Activated CD4-positive, alpha-beta memory T cell treated with anti-CD3 and anti-CD28 coated beads for 36 hours (primary cell): ENCODE measurements around the gene DCST2. TPM values are rescaled to one million over a fixed set of nuclear protein-coding genes. Genes with fewer than 3 reads are reported as not detected.
A peak's percentile ranks its signal among the peaks of the same experiment; 100 is the strongest.

Experiments
- CTCF ChIA-PET: fragments of 350-600 bp; sonication (Branson Sonifier 250); formaldehyde crosslinking; loops from one replicate; lab custom pipeline; 2021; ENCODE audit warnings: antibody characterized with exemption, inconsistent platforms; lab: Charles Lee
- POLR2A ChIA-PET: fragments of 350-600 bp; sonication (Branson Sonifier 250); formaldehyde crosslinking; loops from one replicate; lab custom pipeline; 2021; ENCODE audit warnings: antibody characterized with exemption; lab: Charles Lee
- DNase-seq: peaks from one replicate; pipeline ENCODE4 v3.0.0-alpha.2; 2020
- H3K27ac Mint-ChIP-seq: one replicate; pipeline ENCODE4 v1.8.0; 2021; ENCODE audit warnings: mixed read lengths
- H3K27me3 Mint-ChIP-seq: one replicate; pipeline ENCODE4 v1.8.0; 2021; ENCODE audit warnings: mixed read lengths
- H3K36me3 Mint-ChIP-seq: one replicate; pipeline ENCODE4 v1.8.0; 2021; ENCODE audit warnings: mixed read lengths
- H3K4me1 Mint-ChIP-seq: one replicate; pipeline ENCODE4 v1.8.0; 2021; ENCODE audit warnings: low read depth, mixed read lengths
- H3K4me3 Mint-ChIP-seq: one replicate; pipeline ENCODE4 v1.8.0; 2021; ENCODE audit warnings: mild to moderate bottlenecking, mixed read lengths
- H3K9me3 Mint-ChIP-seq: one replicate; pipeline ENCODE4 v1.8.0; 2021; ENCODE audit warnings: mixed read lengths
- intact Hi-C: fragments of 100-400 bp; cut with micrococcal nuclease; formaldehyde crosslinking; loops from one replicate; pipeline ENCODE4 v1.15.1; 2023
- total RNA-seq, 2 experiments: library from RNA; stranded (reverse); gene quantifications; one replicate each; pipeline ENCODE4 v1.2.3, GENCODE V29; 2021

DCST2 gene
- total RNA-seq, 2 experiments from 2014 or later: 1.1 to 1.3 TPM

- intact Hi-C loops: no loop called here
- no peak for DNase-seq
- H3K4me3 Mint-ChIP-seq: no peak overlapping the region
These were observed 23.5 kb upstream of the DCST2 start for GRCh38 chr1:155057104-155057503.

GRCh38 chr1:155053531-155054105, 20.0 kb upstream of the DCST2 start:
- Mint-ChIP-seq H3K4me1 (peaks cover 22% of the 10 kb centered on the region), H3K4me3 (peak overlapping the region; percentile 34), H3K9me3 (no peaks in the 10 kb centered on the region), H3K36me3 (peaks cover 16% of the 10 kb centered on the region), H3K27ac (no peak overlapping the region), H3K27me3 (no peaks in the 10 kb centered on the region)
- CTCF ChIA-PET: interaction anchor here (1.4 to 15.8 kb wide), 5 partner anchors 6 to 38 kb away, joined by 3 to 245 read pairs (median 92); partner anchors contain the start of genes ADAM15 and EFNA4
- intact Hi-C loops: no loop called here
- POLR2A ChIA-PET: no interaction called here
- no peak for DNase-seq

More at GRCh38 chr1:155057104-155057503, 23.5 kb upstream of the DCST2 start:
- Mint-ChIP-seq H3K36me3 (peaks cover 22% of the 10 kb centered on the region), H3K4me1 (peaks cover 21% of the 10 kb centered on the region), H3K27ac (no peak overlapping the region), H3K9me3 (no peaks in the 10 kb centered on the region), H3K27me3 (no peaks in the 10 kb centered on the region)
- POLR2A ChIA-PET: interaction anchor here (0.9 kb wide), 1 partner anchor 53 kb away, joined by 3 read pairs; no protein-coding TSS in a partner anchor
- CTCF ChIA-PET: interaction anchor here (0.6 to 15.8 kb wide), 6 partner anchors 9 to 563 kb away, joined by 3 to 245 read pairs (median 5); partner anchors contain the start of genes ADAM15, KRTCAP2 and PMVK

GRCh38 chr1:155052439-155053395, 19.1 kb upstream of the DCST2 start:
- Mint-ChIP-seq H3K4me1 (peaks cover 22% of the 10 kb centered on the region), H3K4me3 (peak overlapping the region; percentile 75), H3K27ac (peak overlapping the region; percentile 59), H3K27me3 (no peaks in the 10 kb centered on the region), H3K9me3 (no peaks in the 10 kb centered on the region), H3K36me3 (peaks cover 10% of the 10 kb centered on the region)
- peak; percentile 44 for DNase-seq
- intact Hi-C loops: loop anchor here (1.0 kb wide), 1 partner anchor 9 kb away; no protein-coding TSS in a partner anchor
- ChIA-PET POLR2A (interaction anchor here (1.0 kb wide), 1 partner anchor 117 kb away, joined by 4 read pairs; the partner anchor contains the start of gene PMVK), CTCF (interaction anchor here (1.4 to 15.8 kb wide), 10 partner anchors 5 to 109 kb away, joined by 3 to 245 read pairs (median 11); partner anchors contain the start of genes ADAM15, CKS1B, EFNA3 and EFNA4)

GRCh38 chr1:155051777-155052398, 18.3 kb upstream of the DCST2 start:
- H3K36me3 Mint-ChIP-seq: peaks cover 10% of the 10 kb centered on the region
- peak overlapping the region; percentile 29 for H3K27ac Mint-ChIP-seq
- ChIA-PET CTCF (interaction anchor here (0.6 to 15.8 kb wide), 18 partner anchors 4 to 642 kb away, joined by 3 to 245 read pairs (median 8); partner anchors contain the start of genes ADAM15, CKS1B, EFNA3 and EFNA4), POLR2A (interaction anchor here (1.0 to 1.4 kb wide), 3 partner anchors 8 to 116 kb away, joined by 4 to 5 read pairs (median 4); partner anchors contain the start of gene PMVK)
- peaks cover 22% of the 10 kb centered on the region for H3K4me1 Mint-ChIP-seq
- no peaks in the 10 kb centered on the region for H3K27me3 Mint-ChIP-seq
- intact Hi-C loops: loop anchor here (1.0 to 2.0 kb wide), 3 partner anchors 9 to 78 kb away; partner anchors contain the start of genes CKS1B and ZBTB7B
- no peaks in the 10 kb centered on the region for H3K9me3 Mint-ChIP-seq
- H3K4me3 Mint-ChIP-seq: peak overlapping the region; percentile 75
- DNase-seq: peak; percentile 56

- Mint-ChIP-seq H3K4me1 (peaks cover 22% of the 10 kb centered on the region), H3K27me3 (no peaks in the 10 kb centered on the region), H3K27ac (no peak overlapping the region), H3K9me3 (no peaks in the 10 kb centered on the region), H3K36me3 (peaks cover 9% of the 10 kb centered on the region), H3K4me3 (peak overlapping the region; percentile 75)
- intact Hi-C loops: loop anchor here (1.0 to 2.0 kb wide), 2 partner anchors 49 to 77 kb away; partner anchors contain the start of genes CKS1B and ZBTB7B
- ChIA-PET CTCF (interaction anchor here (0.6 to 15.3 kb wide), 39 partner anchors 9 to 642 kb away, joined by 3 to 245 read pairs (median 4); partner anchors contain the start of genes CKS1B, EFNA3, EFNA4 and FLAD1), POLR2A (interaction anchor here (0.6 to 1.4 kb wide), 6 partner anchors 8 to 115 kb away, joined by 3 to 5 read pairs (median 4); partner anchors contain the start of genes PBXIP1 and PMVK)
- no peak for DNase-seq
These were observed 17.8 kb upstream of the DCST2 start for GRCh38 chr1:155051342-155051776.

GRCh38 chr1:155050560-155051341, 17.2 kb upstream of the DCST2 start, which contains the start of gene ADAM15:
TSS of gene ADAM15 (plus strand) at chr1:155051316. CDS start at chr1:155051387, 71 bp downstream.
- ChIA-PET CTCF (interaction anchor here (0.6 to 15.3 kb wide), 38 partner anchors 9 to 641 kb away, joined by 3 to 245 read pairs (median 4); partner anchors contain the start of genes CKS1B, EFNA3, EFNA4 and FLAD1), POLR2A (interaction anchor here (0.6 to 1.4 kb wide), 6 partner anchors 9 to 115 kb away, joined by 3 to 5 read pairs (median 4); partner anchors contain the start of genes PBXIP1 and PMVK)
- Mint-ChIP-seq H3K27me3 (no peaks in the 10 kb centered on the region), H3K36me3 (peaks cover 3% of the 10 kb centered on the region), H3K27ac (peak within 1 kb of the TSS; percentile 64), H3K4me1 (peaks cover 22% of the 10 kb centered on the region), H3K4me3 (peak within 1 kb of the TSS; percentile 81), H3K9me3 (no peaks in the 10 kb centered on the region)
- intact Hi-C loops: loop anchor here (1.0 to 2.0 kb wide), 2 partner anchors 48 to 76 kb away; partner anchors contain the start of genes CKS1B and ZBTB7B
- peak; percentile 87 for DNase-seq

- CTCF ChIA-PET: interaction anchor here (0.7 to 15.3 kb wide), 13 partner anchors 10 to 117 kb away, joined by 3 to 245 read pairs (median 7); partner anchors contain the start of genes CKS1B, EFNA4, FLAD1 and PMVK
- H3K27me3 Mint-ChIP-seq: no peaks in the 10 kb centered on the region
- POLR2A ChIA-PET: interaction anchor here (1.0 kb wide), 1 partner anchor 34 kb away, joined by 3 read pairs; no protein-coding TSS in a partner anchor
- intact Hi-C loops: loop anchor here (2.0 kb wide), 1 partner anchor 47 kb away; the partner anchor contains the start of gene ZBTB7B
- no peak for DNase-seq
- H3K4me3 Mint-ChIP-seq: peak overlapping the region; percentile 81
- no peak overlapping the region for H3K27ac Mint-ChIP-seq
- no peaks in the 10 kb centered on the region for H3K36me3 Mint-ChIP-seq
- H3K9me3 Mint-ChIP-seq: no peaks in the 10 kb centered on the region
- H3K4me1 Mint-ChIP-seq: peaks cover 25% of the 10 kb centered on the region
These were observed 16.3 kb upstream of the DCST2 start for GRCh38 chr1:155049651-155050559.

- POLR2A ChIA-PET: no interaction called here
- DNase-seq: no peak
- Mint-ChIP-seq H3K27me3 (no peaks in the 10 kb centered on the region), H3K36me3 (no peaks in the 10 kb centered on the region), H3K27ac (no peak overlapping the region), H3K4me1 (peaks cover 29% of the 10 kb centered on the region), H3K9me3 (no peaks in the 10 kb centered on the region), H3K4me3 (no peak overlapping the region)
- intact Hi-C loops: no loop called here
- CTCF ChIA-PET: interaction anchor here (0.7 to 15.3 kb wide), 3 partner anchors 11 to 36 kb away, joined by 3 to 245 read pairs (median 16); partner anchors contain the start of gene EFNA4
These were observed 15.1 kb upstream of the DCST2 start for GRCh38 chr1:155048449-155049334.
